Kidney (tissue), 14 donors: ENCODE results near the gene PRR36. TPM values are rescaled to one million over a fixed set of nuclear protein-coding genes. Genes with fewer than 3 reads are reported as not detected.

Source experiments
- DNase-seq, 5 donors: peaks; one replicate each; pipeline ENCODE4 v3.0.0-alpha.2; 2013 to 2020
- FAIRE-seq: peaks from 2 replicates; lab custom pipeline; 2012; peaks lifted over from hg19 to GRCh38; lab: Jason Lieb, UNC
- H3K27ac ChIP-seq, 2 donors: one replicate each; pipeline ENCODE4 v1.7.0; 2013; ENCODE audit warnings: low read depth in 2 of 2, low read length in 2 of 2, inconsistent platforms in 1 of 2
- H3K27me3 ChIP-seq: one replicate; pipeline ENCODE4 v1.7.1; 2013; ENCODE audit warnings: low read length, inconsistent platforms; ENCODE audit not compliant: control insufficient read depth, insufficient read depth
- H3K36me3 ChIP-seq, 3 donors: one replicate each; pipeline versions ENCODE4 v1.7.0 to v1.7.1; 2013; ENCODE audit warnings: low read length in 3 of 3, control low read depth in 1 of 3, inconsistent platforms in 1 of 3; ENCODE audit not compliant: insufficient read depth in 3 of 3, control insufficient read depth in 2 of 3
- H3K4me1 ChIP-seq, 3 donors: one replicate each; pipeline versions ENCODE4 v1.7.0 to v1.7.1; 2013; ENCODE audit warnings: low read length in 3 of 3, inconsistent platforms in 1 of 3, low read depth in 1 of 3; ENCODE audit not compliant: control insufficient read depth in 2 of 3, insufficient read depth in 2 of 3
- H3K4me3 ChIP-seq, 3 donors: one replicate each; pipeline versions ENCODE4 v1.7.0 to v1.8.1; 2013; ENCODE audit warnings: low read length in 3 of 3, control low read depth in 1 of 3, inconsistent platforms in 1 of 3
- H3K9ac ChIP-seq, 3 donors: one replicate each; pipeline versions ENCODE4 v1.7.0 to v1.7.1; 2013; ENCODE audit warnings: low read length in 3 of 3, control low read depth in 1 of 3, inconsistent platforms in 1 of 3
- H3K9me3 ChIP-seq, 3 donors: one replicate each; pipeline versions ENCODE4 v1.7.0 to v1.7.1; 2013; ENCODE audit warnings: low read length in 3 of 3, control low read depth in 1 of 3, inconsistent platforms in 1 of 3; ENCODE audit not compliant: control insufficient read depth in 2 of 3, insufficient read depth in 1 of 3
- intact Hi-C: fragments of 100-400 bp; cut with DNase I; formaldehyde crosslinking; loops from one replicate; pipeline ENCODE4 v1.11.1; 2022
- polyA plus RNA-seq: library from polyadenylated mRNA; stranded (reverse); fragments of 350-450 nt; fragmentation: Illumina TruSeq; extraction: RNeasy Lipid Tissue Mini Kit (QIAGEN cat#74804); gene quantifications from one replicate; pipeline ENCODE4 v1.2.3, GENCODE V29; 2014; ENCODE audit warnings: low read depth, low replicate concordance; ENCODE audit not compliant: insufficient read depth
- total RNA-seq: library from RNA; stranded (reverse); fragmentation: NEBNext Ultra II Directional; extraction: Animal tissue kit (Norgen Biotek cat#: 25700); gene quantifications from one replicate; pipeline ENCODE4 v1.2.1, GENCODE V29; 2021
- TF ChIP-seq, protein P1 (sequence below): IDR thresholded peaks from 3 replicates; pipeline ENCODE4 v1.5.1; 2012; ENCODE audit warnings: mild to moderate bottlenecking, moderate library complexity, borderline replicate concordance; ENCODE audit not compliant: insufficient read depth; ENCODE audit errors: extremely low read depth
- donor health status: control.
- donor health status: control.
- donor health status: control.
- donor health status: control.
- donor health status: control.
- donor health status: DM: yes; HTN: yes; CAD: no.
- donor health status: Normal renal cell carcinoma (clear cell type).

The PRR36 gene
- total and polyA plus RNA-seq, 2 donors from 2014 or later: 1.1 to 4.2 TPM

DNA sequence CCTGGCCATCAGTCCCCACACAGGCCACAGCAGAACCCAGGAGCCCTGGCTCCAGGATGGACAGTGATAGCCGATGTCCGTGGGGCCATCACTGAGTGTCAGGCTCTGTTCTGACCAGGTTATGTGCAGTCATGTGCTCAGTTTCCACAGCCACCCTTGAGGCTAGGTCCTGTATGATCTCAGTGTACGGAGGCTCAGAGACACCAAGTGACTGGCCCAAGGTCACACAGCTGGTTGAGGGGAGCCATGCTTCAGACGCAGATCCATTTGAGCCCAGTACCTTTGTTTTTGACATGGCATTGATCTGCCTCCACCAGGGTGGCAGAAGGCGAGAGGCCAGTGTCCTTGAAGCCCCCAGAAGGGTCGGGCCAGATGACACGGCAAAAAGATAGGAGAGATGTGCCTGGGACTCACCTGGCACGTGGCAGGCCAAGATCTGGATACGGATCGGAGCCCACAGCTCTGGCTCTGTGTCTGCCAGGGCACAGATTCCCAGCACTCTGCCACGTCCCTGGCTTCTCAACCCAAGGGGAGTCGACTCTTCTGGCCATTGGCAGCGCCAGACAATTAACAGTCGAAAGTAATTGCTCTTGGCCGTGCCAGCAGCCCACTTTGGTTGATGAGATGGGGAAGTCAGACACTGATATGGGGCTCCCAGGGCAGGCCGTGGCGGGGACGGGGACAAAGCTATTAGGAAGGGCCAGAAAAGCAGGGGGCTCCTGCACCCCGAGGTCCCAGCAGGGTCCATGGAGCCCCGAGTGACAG is 28.6 kb downstream of the PRR36 start:
- DNase-seq: no peak
- H3K27ac ChIP-seq: no peak overlapping the region
- H3K27me3 ChIP-seq: no peaks in the 10 kb centered on the region
- peaks cover 0 to 6% (median 0%) of the 10 kb centered on the region in 3 donors for H3K9me3 ChIP-seq
- TF ChIP-seq, protein P1, sequence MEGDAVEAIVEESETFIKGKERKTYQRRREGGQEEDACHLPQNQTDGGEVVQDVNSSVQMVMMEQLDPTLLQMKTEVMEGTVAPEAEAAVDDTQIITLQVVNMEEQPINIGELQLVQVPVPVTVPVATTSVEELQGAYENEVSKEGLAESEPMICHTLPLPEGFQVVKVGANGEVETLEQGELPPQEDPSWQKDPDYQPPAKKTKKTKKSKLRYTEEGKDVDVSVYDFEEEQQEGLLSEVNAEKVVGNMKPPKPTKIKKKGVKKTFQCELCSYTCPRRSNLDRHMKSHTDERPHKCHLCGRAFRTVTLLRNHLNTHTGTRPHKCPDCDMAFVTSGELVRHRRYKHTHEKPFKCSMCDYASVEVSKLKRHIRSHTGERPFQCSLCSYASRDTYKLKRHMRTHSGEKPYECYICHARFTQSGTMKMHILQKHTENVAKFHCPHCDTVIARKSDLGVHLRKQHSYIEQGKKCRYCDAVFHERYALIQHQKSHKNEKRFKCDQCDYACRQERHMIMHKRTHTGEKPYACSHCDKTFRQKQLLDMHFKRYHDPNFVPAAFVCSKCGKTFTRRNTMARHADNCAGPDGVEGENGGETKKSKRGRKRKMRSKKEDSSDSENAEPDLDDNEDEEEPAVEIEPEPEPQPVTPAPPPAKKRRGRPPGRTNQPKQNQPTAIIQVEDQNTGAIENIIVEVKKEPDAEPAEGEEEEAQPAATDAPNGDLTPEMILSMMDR: no peak
- no peak for FAIRE-seq
- intact Hi-C loops: no loop called here
- H3K4me1 ChIP-seq: peaks cover 0 to 8% (median 0%) of the 10 kb centered on the region in 3 donors
- H3K4me3 ChIP-seq: no peak overlapping the region
- no peak overlapping the region for H3K9ac ChIP-seq
- no peaks in the 10 kb centered on the region for H3K36me3 ChIP-seq

DNA sequence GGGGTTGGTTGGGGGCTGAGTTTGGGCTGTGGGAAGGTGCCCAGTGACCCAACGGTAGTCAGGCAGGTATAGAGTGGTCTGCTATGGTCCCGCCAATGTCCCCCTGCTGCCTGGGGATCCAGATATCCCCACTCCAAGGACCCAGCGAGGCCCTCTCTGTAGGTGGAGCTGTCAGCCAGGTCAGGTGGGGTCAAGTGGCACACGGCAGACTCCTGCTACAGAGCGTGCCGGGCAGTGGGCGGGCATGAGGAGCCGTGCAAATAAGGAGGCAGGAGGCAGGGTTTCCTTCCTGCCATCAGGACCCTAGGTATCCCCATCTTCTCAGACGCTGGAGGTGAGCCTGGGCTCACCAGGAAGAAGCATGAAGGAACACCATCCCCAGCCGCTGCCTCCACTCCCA is 29.2 kb downstream of the PRR36 start:
- TF ChIP-seq, protein P1: no peak
- no peak for FAIRE-seq
- Histone ChIP-seq H3K9ac (no peak overlapping the region), H3K9me3 (peaks cover 0 to 6% (median 0%) of the 10 kb centered on the region in 3 donors), H3K36me3 (no peaks in the 10 kb centered on the region), H3K27ac (no peak overlapping the region), H3K4me3 (no peak overlapping the region), H3K4me1 (peaks cover 0 to 8% (median 0%) of the 10 kb centered on the region in 3 donors), H3K27me3 (no peaks in the 10 kb centered on the region)
- DNase-seq: no peak
- intact Hi-C loops: no loop called here

DNA sequence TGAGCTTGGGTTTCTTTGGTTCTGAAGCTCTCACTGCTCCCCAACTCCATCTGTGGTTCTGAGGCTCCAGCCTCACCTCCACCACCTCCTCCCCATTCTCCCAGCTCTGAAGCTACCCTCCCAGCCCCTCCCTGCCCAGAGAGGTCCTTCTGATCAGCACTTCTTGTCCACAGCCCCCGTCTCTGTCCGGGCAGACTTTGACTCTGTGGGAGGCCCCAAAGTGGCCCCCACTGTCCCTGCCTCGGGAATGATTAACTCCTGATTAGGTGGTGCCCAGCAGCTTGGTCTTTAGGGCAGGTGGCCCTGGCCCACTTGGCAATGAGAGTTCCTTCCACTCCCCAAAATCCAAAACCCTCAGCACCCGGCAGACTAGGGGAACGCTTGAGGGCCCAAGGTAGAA is 29.8 kb downstream of the PRR36 start:
- intact Hi-C loops: no loop called here
- H3K4me3 ChIP-seq: no peak overlapping the region
- H3K4me1 ChIP-seq: peaks cover 0 to 8% (median 0%) of the 10 kb centered on the region in 3 donors
- FAIRE-seq: no peak
- H3K27ac ChIP-seq: no peak overlapping the region
- peak in 1 of 5 donors; percentile 53 for DNase-seq
- TF ChIP-seq, protein P1: no peak
- peaks cover 0 to 6% (median 0%) of the 10 kb centered on the region in 3 donors for H3K9me3 ChIP-seq
- no peaks in the 10 kb centered on the region for H3K27me3 ChIP-seq
- no peaks in the 10 kb centered on the region for H3K36me3 ChIP-seq
- H3K9ac ChIP-seq: no peak overlapping the region
